Measurements from ENCODE around the gene CYP2U1. TPM values are rescaled to one million over a fixed set of nuclear protein-coding genes. Genes with fewer than 3 reads are reported as not detected.

Gene CYP2U1
- total and polyA plus RNA-seq, 2 experiments from 2014 or later, result 3.2 to 9.9 TPM

GRCh38 chr4:107901213-107901934 is 30.0 kb upstream of the CYP2U1 start:
- H2AFZ ChIP-seq, result no peak overlapping the region
- no peaks in the 10 kb centered on the region for H3K27me3 ChIP-seq (ENCODE audit: insufficient read depth)
- no peak overlapping the region for H3K4me3 ChIP-seq
- H3K4me2 ChIP-seq, result no peak overlapping the region
- ATAC-seq (no peak), DNase-seq (ENCODE audit: low spot score) (peak; percentile 21)
- H3K27ac ChIP-seq (ENCODE audit: low read depth), result no peak overlapping the region
- no peaks in the 10 kb centered on the region for H4K20me1 ChIP-seq (replicated peaks; ENCODE audit: insufficient read depth)
- Mint-ChIP-seq H3K36me3 (ENCODE audit: low read depth) (peaks cover 13% of the 10 kb centered on the region), H3K4me1 (peaks cover 4% of the 10 kb centered on the region; the same call in 2 of the 3 replicates), H3K9me3 (peaks cover 6% of the 10 kb centered on the region; the same call in 2 of the 3 replicates), H3K27ac (no peak overlapping the region), H3K4me3 (no peak overlapping the region), H3K27me3 (ENCODE audit: insufficient read depth, low read depth, poor library complexity) (no peaks in the 10 kb centered on the region)
- H3K9me2 ChIP-seq (ENCODE audit: insufficient read depth), result peaks cover 18% of the 10 kb centered on the region; the same call in 1 of the 2 replicates
- H3K79me2 ChIP-seq (replicated peaks; ENCODE audit: insufficient read depth), result no peaks in the 10 kb centered on the region
- TF ChIP-seq NANOG (IDR thresholded peaks at IDR 0.05; ENCODE audit: borderline replicate concordance), result no peak
- no peak for TF ChIP-seq CTCF (conservative IDR thresholded peaks at IDR 0.05; ENCODE audit: low read depth in 2 of 2)
- no peak for TF ChIP-seq ZNF331 (CRISPR knock-in tag; IDR thresholded peaks at IDR 0.05; ENCODE audit: low read depth)
- TF ChIP-seq ZNF462 (CRISPR knock-in tag; IDR thresholded peaks at IDR 0.05), result no peak
- no peak for TF ChIP-seq CREB1 (CRISPR knock-in tag; IDR thresholded peaks at IDR 0.05; ENCODE audit: low read depth)
- no peak for TF ChIP-seq ZNF114 (CRISPR knock-in tag; IDR thresholded peaks at IDR 0.05)
- TF ChIP-seq EZH2 (IDR thresholded peaks at IDR 0.05; ENCODE audit: low read depth, unreplicated experiment), result no peak
- no peak for TF ChIP-seq JUNB (IDR thresholded peaks at IDR 0.05; ENCODE audit: unreplicated experiment)
- peaks cover 13% of the 10 kb centered on the region for H3K4me1 ChIP-seq (ENCODE audit: insufficient read depth)
- H3F3A ChIP-seq (replicated peaks; ENCODE audit: low read depth), result no peaks in the 10 kb centered on the region
- no peaks in the 10 kb centered on the region for H3K36me3 ChIP-seq (ENCODE audit: insufficient read depth)
